ENCODE data around the gene MICAL3. TPM values are rescaled to one million over a fixed set of nuclear protein-coding genes. Genes with fewer than 3 reads are reported as not detected.
"Not testable (repeated sequence)": the region's sequence is repeated elsewhere in the genome, so short reads cannot be mapped to it uniquely, and the experiment has no call there.

MICAL3 gene
- total RNA-seq, 1 donor from 2014 or later, result 131 TPM

DNA sequence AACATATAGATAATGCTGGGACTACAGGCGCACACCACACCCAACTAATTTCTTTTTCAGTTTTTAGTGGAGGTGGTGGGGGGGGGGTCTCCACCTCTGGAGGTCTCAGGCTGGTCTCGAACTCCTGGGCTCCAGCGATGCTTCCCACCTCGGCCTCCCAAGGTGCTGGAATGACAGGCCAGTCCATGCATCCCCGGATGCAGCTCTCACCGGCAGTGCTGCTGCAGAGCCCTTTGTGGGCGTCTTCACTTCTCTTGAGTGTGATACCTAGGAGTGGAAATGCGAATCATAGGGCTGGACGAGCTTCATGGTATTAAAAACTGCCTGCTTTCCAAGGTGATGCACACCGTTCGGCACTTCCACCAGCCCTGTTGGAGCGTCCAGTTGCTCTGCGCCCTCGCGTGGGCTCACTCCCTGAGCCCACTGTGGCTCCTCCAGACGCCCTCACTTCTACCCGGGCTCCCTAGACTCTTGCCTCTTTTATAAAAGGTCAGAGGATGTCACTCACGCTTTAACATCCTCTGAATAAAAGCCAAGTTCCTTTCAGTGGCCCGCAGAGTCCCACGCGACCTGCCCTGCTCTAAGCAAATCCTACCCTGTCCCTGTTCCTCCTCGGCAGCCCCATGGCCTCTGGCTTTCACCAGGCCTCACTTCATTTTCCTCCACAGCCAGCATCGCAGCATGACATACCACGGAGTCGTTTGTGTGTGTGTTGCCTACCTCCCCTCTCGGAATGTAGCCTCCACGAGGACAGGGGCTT is 249.3 kb downstream of the MICAL3 start:
- intact Hi-C loops (cut with DNase I), result no loop called here
- no peak for ATAC-seq
- DNase-seq (ENCODE audit: low spot score), result no peak

DNA sequence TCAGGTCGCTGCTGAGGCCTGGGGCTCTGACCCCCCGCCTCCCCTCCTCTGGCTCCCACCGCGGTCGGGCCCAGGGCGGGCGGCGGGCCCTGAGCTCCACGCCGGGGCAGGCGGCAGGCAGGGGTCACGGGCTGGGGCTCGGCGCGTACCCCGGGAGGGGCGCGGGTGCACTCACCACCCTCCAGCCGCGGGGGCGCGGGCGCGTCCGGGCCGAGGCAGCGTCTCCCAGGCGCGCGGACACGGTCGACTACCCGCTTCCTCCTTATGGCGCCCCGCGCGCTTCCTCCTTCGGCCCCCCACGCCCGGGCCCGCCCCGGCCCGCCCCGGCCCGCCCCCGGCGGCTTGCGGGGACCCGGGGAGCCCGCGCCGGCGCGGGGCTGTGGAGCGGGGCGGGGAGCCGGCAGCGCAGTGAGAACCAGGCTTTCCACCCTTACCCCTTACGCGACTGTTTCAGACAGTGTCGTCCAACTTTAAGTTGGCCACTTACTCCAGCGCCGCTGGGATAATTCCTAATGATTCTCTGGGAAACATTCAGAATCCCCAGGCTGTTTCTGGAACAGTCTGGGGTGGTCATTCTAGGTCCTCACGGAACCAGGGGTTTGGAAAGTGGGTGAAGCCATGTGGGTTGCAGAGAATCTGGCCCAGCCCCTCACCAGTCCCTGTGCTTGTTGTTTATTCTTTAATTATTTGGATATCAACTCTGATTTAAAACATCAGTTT is 250.0 kb downstream of the MICAL3 start, which contains the start of gene BID:
Gene BID (minus strand): TSS at position 264 of the 720 bp plus-strand sequence. CDS start 24,353 bp downstream, outside the sequence.
- ATAC-seq (peak; percentile 3), DNase-seq (ENCODE audit: low spot score) (no peak)
- intact Hi-C loops (cut with DNase I), result no loop called here

DNA sequence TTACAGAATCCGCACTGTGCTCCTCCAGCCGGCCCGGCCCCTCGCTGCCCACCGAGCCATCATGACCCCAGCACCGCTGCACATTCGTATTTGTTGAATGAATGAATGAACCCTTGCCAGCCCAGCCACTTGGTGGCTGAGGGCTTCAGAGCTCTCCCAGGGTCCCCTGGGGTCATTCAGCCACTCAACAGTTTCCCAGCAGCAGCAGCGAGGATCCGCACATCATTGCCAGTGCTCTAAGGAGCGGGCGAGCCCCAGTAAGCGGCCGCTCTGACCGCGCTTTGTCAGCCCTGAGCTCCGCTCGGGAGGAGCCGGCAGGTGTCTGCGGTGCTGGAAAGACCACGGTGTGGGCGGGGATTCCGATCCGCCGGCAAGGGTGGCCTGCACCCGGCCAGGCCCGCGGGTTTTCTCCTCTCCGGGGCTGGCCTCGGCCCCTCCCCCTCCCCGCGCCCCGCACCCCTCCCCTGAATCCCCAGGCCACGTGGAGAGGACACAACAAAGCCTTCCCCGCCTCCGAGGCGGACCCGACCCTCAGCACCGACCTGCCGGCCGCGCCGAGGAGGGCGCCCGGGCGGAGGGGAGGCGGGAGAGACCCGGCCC is 250.7 kb downstream of the MICAL3 start:
- peak; percentile 31 for ATAC-seq
- intact Hi-C loops (cut with DNase I), result no loop called here
- no peak for DNase-seq (ENCODE audit: low spot score)

DNA sequence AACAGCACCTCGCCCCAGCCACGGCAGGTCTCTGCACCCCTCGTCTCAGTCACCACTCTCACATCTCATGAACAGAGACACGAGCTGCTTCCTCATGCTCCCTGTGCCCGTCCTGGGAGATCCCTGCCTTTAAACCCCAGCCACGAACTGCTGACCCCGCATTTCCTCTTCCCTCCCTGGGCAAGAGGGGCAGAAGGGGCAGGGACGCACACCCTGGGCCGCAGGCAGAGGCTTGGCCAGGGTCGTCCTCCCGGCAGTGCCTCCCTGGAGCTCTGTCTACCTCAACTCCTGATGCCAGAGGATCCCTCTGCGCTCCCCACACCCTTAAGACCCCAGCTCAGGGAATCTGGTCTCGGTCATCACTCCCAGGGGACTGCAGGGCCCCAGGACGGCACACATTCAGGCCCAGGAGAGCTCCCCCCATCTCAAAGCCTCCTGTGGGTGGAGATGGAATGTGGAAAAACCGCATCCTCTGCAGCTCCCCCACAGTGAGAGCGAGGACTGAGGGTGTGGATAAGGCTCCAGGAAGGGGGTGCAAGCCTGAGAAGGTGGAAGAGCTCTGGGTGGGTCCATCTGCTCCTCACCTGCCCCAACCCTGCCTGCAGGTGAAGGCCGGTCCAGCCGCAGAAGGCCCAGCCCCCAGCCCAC is 251.3 kb downstream of the MICAL3 start:
- intact Hi-C loops (cut with DNase I), result no loop called here
- no peak for DNase-seq (ENCODE audit: low spot score)
- peak; percentile 38 for ATAC-seq

DNA sequence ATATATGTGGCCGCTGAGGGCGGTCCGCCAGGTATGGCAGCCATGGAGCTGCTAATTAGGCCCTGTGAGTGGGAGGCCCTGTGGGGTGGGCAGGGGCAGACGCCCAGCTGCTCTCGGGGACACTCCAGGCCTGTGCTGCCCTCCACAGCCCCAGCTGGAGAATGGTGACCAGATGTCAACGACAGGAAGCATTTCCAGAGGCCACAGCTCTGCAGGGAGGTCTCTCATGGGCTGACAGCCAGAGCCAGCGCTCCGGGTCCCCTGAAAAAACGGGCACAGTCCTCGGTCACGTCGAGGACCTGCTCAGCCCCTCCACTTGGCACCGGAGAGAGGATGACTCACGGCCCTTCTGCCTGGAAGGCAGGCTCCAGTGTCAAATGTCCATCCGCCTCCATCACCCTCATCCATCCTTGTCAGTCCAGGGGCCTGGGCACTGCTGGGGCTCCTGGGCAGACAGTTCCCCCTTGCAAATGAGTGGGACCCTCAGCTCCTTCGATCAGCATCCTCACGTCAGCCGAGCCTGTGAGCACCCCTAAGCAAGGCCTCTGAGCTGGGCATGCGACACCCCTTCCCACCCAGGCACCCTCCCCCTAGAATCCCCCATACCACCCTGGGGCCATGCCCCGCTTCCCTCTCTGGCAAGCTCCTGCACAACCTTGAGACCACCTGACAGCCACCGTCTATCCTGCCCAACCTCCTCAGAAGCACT is 252.0 kb downstream of the MICAL3 start:
- ATAC-seq, result no peak
- intact Hi-C loops (cut with DNase I), result no loop called here
- DNase-seq (ENCODE audit: low spot score), result no peak

DNA sequence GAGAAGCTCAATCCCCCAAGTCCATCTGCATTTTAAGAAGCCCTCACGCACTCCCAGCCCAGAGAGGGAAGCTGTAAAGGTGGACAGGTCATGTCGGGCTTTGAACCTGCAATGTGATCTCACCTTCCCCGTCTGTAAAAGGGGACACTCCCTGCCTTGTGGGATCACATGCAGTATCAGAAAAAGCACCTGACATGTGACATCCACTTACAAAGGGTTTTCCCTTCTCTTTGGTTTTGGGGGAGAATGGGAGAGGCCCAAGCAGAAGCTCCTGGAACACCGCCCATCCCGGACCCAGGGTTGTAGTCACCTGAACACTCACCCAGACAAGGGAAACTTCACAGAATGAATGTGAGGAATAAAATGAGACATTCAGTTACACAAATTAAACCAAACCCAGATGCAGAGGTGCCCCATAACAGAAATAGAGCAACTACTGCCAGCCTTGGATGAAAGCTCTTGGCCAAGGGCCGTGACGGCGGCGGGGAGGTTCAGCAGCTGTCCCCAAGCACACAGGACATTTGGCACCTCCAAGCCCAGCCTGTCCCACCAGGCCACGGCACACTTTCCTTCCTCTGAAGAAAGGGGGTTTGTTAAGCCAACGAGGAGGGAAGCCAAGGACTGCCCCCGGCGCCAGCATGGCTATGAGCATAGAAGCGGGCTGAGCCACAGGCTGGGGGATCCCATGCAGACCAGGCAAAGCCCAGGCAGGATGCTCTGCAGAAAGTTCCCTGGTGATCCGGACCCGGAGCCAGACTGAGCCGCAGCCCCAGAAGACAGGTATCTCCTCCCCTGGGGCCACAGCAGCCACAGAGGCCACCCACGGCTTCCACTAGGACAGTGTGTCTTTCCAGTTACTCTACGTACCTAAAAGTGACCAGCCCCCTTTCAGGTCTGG is 253.9 kb downstream of the MICAL3 start:
- ATAC-seq (no peak), DNase-seq (ENCODE audit: low spot score) (no peak)
- intact Hi-C loops (cut with DNase I), result no loop called here

DNA sequence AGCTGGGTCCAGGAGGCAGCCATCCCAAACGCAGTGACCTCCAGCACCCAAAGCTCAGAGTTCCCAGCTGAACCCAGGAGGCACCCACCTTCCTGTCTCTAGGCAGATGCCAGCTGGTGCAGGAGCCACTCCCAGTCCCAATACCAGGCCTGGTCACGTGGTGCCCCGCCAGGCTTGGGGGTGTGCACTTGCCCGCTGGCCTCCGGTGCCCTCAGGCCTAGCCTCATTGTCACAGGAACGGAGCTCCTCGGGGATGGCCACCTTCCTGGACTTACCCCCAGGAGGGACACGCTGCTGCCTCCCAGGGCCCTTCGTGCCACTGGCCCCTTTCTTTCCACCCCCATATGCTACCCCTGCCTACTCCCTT is 254.7 kb downstream of the MICAL3 start:
- ATAC-seq (no peak), DNase-seq (ENCODE audit: low spot score) (no peak)
- intact Hi-C loops (cut with DNase I), result no loop called here

DNA sequence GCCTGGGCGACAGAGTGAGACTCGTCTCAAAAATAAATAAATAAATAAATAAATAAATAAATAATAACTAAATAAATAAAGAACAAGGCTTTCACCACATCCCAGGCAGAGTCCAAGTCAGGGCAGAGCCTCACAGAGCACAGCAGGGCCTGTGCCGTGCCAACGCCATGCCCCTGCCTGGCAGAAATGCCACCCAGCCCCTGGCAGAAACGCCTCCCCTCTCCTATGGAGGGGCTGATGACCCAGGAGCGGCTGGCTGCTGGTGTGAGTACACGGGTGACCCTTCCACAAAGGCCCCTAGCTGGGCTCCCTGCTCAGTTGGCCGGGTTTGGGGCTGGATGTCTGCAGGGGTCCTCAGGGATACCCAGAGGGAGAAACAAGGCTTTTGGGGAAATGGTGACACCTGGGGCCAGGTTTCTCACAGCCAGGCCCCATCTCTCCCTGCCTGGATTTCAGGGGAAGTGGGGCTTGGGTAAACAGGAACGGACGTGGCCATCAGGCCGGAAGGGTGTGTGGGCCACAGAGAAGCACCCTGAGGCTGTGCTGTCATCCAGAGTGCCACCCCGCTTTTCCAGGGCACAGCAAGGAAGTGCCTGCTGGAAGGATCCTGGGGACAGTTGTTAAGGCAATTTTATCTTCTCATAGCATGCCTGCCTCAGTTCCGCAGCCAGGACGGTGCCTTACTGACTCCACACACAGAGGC is 255.2 kb downstream of the MICAL3 start:
- intact Hi-C loops (cut with DNase I), result no loop called here
- DNase-seq (ENCODE audit: low spot score), result no peak
- ATAC-seq, result no peak

DNA sequence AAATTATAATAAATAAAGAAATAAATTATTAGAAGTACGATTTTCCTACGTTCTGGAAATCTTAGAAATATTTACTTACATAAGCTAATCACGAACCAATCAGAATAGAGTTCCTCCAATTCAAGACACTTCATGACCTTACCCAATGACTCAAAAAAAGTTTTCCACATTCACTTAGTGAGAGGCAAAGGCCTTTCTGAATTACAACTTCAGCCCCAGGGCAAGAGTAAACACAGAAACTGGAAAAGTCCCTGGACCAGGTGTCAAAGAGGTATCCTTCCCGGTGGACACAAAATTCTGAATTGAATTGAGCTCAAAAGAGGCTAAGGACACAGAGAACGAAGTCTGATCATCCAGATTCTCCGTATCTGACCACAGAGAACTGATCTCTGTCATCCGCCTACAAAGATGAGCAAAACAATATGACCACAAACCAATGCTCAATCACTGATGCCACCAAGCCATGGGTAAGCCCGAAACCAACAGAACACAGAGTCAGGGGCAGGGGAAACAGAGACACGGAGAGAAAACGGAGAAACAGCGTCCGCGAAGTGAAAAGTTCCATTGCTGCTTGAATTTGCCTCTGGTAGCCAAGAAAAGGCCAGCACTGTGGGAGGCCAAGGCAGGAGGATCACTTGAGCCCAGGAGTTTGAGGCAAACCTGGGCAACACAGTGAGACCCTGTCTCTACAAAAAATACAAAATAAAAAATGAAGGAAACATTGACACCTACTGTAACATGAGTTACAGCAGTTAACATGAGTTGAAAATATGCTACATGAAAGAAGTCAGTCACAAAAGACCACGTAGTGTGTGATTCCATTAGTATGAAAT is 256.9 kb downstream of the MICAL3 start:
- intact Hi-C loops (cut with DNase I), result no loop called here
- ATAC-seq, result no peak
- DNase-seq (ENCODE audit: low spot score), result no peak

DNA sequence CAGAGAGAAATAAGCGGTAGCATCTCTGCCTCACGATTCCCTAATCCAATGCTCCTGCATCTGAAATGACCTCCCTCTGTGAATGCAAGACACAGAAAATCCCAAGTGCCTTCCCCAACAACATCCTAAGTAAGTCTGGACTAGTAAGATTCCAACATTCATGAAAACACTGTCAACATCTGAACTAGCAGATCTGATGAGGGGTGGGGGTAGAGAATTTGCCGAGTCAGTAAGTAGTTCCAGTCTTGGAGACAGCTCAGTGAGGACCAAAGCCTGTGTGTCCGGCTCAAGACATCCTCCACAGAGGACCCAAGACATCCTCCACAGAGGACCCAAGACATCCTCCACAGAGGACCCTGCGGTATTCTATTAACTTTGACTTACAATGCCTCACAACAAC is 259.5 kb downstream of the MICAL3 start:
- DNase-seq (ENCODE audit: low spot score); intact Hi-C loops (cut with DNase I); ATAC-seq: not testable (repeated sequence)

DNA sequence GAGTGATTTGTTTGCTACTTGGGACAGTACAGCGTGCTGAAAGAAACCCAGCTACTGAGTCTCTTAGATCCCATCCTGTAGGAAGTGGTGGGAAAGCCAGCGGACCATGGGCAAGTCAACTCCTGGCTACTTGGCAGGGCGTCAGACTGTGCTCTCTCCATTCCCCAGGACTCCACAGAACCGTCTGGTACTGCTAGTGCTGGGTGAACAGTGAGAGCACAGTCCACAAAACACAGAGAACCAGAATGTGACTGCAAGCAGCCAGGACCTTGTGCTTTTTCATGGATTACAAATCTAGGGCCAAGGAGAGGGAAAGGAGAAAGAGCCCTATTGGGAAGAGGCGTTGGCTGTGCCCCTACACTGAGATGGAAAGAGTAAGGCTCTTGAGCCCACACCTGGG is 260.3 kb downstream of the MICAL3 start:
- intact Hi-C loops (cut with DNase I), result no loop called here
- DNase-seq (ENCODE audit: low spot score) (no peak), ATAC-seq (no peak)

DNA sequence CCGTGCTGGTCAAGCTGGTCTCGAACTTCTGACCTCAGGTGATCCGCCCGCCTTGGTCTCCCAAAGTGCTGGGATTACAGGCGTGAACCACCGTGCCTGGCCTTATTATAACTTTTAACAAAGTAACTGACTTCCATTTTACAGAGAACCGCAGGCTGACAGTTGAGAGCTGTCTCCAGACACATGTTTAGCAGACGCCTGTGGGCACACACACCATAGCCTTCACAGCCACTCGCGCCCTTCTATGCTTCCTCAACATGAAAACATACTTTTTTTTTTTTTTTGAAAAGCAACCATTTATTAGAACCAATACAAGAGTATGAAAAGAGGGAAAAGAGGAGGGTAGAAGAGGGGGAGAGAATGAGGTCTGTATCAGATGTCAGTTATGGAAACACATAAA is 260.9 kb downstream of the MICAL3 start:
- DNase-seq (ENCODE audit: low spot score); intact Hi-C loops (cut with DNase I); ATAC-seq: not testable (repeated sequence)

DNA sequence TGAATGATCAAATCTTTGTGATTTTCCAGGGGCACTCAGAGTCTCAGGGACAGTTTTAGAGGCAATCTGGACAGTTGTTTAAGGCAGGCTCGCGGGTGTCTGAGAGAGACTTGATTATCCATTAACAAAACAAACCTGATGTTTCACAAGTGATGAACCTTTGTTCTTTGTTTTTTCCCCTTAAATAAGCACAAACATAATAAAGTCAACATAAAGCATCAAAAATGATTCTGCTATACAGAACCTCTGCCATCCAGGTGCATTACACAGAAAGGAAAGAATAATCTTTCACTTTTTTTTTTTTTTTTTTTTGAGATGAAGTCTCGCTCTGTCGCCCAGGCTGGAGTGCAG is 263.2 kb downstream of the MICAL3 start:
- ATAC-seq (no peak), DNase-seq (ENCODE audit: low spot score) (no peak)
- intact Hi-C loops (cut with DNase I), result no loop called here

DNA sequence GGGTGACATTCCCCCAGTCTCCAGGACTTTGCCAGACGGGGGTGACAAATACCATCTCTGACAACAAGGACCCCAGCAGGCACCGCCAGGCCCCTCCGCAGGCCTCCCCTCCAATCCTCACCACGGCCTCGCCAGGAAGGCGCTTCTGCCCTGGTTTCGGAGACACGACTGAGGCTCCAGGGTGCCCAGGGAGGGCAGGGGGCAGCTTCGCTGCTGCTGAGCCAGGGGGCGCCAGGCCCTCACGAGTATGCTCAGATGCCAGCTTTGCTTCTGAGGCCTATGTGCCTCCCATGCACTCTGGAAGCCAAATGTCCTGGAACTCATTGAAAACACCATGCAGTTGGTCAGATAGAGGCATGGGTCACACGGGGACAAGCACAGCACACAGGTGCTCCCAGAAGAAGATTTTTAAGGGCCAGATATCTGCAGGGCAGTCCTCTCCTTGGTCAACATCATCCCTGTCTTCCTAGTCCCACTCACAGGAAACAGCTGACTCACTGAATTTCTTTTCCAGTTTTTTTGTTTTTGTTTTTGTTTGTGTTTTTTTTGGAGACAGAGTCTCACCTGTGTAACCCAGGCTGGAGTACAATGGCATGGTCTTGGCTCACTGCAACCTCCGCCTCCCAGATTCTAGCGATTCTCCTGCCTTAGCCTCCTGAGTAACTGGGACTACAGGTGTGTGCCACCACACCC is 270.0 kb downstream of the MICAL3 start:
- ATAC-seq, result no peak
- no peak for DNase-seq (ENCODE audit: low spot score)
- intact Hi-C loops (cut with DNase I), result no loop called here

DNA sequence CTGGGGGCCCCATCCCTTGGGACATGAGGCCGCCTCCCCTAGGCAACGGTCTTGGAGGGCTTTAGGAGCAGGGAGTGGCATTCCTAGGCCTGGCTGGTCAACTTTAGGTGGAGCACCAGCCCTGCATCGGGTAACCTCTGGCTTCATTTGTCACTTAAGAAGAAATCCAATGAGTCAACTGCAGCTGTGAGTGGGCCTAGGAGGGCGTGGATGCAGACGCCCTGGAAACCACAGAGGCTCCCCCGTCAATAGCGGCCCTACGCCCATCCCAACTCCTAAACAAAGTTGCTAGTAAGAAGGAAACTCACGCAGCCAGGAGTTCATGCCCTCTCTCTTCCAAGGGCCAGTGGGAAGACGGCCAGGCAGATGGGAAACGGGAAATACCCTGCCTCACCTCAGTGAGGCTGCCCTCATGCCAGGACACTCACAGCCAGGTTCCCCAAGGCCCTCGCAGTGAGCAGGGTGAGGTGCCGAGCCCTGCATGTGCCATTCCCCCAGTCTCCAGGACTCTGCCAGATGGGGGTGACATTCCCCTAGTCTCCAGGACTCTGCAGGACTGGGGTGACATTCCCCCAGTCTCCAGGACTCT is 270.9 kb downstream of the MICAL3 start:
- intact Hi-C loops (cut with DNase I), result no loop called here
- DNase-seq (ENCODE audit: low spot score) (no peak), ATAC-seq (no peak)

DNA sequence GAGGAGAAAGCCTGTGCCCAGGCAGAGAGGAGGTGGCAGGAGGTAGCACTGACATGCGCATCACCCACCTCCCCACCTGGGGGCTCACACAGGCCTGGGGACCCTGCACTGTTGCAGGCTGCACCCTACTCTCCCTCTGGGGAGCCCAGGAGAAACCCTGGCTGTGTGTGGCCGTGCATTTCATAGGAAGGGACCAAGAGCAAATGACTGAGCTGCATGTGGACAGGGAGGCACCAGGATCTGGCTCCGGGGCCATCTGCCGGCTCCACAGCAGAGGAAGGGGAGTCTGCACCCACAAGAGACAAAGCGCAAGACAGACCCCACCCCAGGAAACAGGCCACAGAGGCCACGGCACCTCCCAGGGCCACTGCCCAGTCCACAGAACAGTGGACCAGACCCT is 272.8 kb downstream of the MICAL3 start:
- intact Hi-C loops (cut with DNase I), result no loop called here
- DNase-seq (ENCODE audit: low spot score) (no peak), ATAC-seq (no peak)
